Muscle of back (tissue), 11 donors: ENCODE data around the gene CAPN5. TPM values are rescaled to one million over a fixed set of nuclear protein-coding genes. Genes with fewer than 3 reads are reported as not detected.

Experiments
- DNase-seq, 3 donors: peaks; one replicate each; pipeline versions ENCODE4 v3.0.0 to v3.0.0-alpha.2; 2013
- polyA plus RNA-seq, 10 donors: library from polyadenylated mRNA; unstranded; fragments of 120-200 nt; gene quantifications; one replicate each; pipeline ENCODE4 v1.2.1, GENCODE V29; 2013; ENCODE audit not compliant: insufficient read length in 10 of 10

Gene CAPN5
- polyA plus RNA-seq, 10 donors, result 8.3 to 14.8 (median 10.4) TPM

- no peak for DNase-seq
Observed at GRCh38 chr11:77063861-77064260, 2.9 kb upstream of the CAPN5 start.

- no peak for DNase-seq
Observed at GRCh38 chr11:77064648-77065217, 2.0 kb upstream of the CAPN5 start.

- peak in 2 of 3 donors; percentile 13 to 44 for DNase-seq
Observed at GRCh38 chr11:77065878-77066228, 918 bp upstream of the CAPN5 start.

DNA sequence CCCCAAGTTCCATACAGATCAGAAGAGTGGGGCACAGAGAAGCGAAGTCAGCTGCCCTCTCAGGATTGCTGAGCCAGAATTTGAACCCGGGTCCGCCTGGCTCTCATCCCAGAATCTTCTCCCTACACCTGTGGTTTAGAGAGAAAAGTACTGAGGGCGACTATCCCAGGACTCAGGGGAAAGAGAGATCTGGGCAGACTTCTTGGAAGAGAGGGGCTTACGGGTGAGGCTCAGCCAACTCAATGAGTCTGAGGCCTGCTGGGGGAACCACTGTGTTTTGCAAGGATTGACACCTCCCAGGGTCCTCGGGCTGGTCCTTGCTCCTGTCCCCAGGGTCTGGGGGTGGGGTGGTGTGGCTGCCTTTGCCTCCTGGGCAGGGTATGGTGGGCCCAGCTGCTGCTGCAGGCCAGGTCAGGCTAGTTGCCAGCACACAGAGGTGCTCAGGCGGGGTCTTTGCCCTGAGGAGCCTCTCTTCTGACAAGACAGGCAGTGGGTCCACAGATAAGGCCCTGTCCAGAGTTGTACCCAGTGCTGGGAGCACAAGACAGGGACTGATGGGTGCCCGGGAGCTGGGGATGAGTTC lies 1.2 kb downstream of the CAPN5 start:
- DNase-seq, result no peak

DNA sequence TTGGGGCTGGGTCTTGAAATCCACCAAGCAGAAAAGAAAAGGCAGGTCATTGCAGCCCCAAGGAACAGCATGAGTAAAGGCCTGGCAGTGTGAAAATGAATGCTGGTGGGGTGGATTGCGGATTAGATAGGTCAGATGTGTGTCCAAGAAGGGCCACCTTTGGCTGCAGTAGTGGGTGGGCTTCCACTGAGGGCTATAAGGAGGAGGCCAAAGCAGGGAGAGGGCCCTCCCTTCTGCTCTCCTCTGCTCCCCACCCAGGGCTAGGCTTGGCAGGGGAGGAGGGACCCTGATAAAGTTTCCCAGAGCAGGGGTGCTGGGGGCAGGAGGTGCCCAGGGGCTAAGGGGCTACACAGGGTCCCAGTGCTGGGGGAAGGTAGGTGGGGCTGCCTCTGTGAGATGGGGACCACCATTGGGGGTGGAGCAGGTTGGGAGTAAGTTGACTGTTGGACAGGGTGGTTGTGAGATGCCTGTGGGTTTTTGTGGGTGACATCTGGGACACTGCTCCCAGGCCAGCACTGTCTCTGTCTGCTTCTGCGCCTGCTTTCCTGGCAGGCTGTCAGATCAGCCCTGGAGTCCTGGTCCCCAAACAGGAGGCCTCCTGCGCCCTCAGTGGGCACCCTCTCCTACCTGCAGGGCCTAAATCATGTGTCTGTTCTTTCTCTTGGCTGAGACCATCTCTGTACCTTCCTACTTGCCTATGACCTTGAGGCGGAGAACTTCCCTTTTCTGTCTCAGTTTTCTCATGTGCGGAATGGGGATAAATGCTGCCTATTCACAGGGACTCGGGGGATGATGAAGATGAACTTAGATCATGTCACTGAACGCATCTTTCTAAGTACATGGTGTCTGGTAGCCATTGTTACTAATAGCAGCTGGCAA lies 1.9 kb downstream of the CAPN5 start:
- no peak for DNase-seq

DNA sequence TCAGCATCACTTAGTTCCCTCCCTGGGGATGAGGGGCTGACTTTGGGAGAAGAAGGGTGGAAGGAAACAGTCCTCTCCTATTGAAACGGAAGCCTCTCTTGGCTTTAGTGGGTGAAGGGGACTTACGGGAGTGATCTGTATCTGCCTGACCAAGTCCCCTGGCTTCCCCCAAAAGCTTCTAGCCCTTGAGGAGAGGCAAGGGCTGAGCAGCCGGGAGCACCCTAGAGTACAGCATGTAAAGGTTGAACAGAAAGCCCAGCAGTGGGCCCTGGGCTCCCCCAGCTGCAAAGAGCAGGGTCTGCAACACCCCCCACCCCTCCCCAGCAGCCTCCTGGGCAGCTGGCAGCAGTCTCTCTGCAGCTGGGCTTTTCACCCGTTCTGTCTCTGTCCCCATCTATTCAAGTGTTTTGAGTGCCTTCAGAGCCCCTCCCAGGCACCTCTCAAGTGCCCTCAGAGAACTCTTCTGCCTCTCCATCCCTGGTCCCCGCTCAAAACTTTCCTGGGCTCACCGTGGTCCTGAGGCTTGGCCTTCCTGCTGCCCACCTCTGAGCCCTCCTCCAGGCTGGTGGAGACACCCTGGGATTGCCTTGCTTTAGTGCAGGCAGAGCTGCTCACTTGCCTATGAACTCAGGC lies 2.7 kb downstream of the CAPN5 start:
- no peak for DNase-seq

DNA sequence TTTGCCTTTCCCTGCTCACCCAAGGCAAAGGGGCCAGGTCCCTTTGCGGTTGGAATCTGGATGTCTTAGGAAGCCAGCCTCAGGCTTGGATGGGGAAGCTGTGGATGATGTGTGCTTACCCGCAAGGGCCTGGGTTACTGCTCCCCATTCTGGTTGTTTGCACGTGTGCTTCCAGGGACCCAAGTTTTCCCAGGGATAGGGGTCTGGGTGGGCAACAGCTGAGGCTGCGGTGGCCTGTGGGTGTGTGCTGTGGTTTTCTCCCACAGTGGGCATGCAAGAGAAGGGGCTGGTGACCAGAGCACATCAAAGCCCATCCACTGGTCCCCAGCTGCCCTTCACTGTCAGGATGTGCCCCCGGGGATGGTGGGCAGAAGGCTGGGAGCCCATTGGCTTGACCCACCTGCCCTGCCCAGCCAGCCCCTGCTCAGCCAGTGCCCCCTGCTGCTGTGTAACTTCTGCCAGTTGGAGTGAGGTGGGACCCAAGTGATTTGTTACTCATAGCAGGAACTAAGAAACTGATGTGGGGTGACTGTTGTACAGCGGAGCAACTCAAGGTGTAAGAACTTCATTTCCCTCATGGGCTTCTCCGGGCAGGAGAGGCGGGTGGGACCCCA lies 3.3 kb downstream of the CAPN5 start:
- DNase-seq, result no peak

DNA sequence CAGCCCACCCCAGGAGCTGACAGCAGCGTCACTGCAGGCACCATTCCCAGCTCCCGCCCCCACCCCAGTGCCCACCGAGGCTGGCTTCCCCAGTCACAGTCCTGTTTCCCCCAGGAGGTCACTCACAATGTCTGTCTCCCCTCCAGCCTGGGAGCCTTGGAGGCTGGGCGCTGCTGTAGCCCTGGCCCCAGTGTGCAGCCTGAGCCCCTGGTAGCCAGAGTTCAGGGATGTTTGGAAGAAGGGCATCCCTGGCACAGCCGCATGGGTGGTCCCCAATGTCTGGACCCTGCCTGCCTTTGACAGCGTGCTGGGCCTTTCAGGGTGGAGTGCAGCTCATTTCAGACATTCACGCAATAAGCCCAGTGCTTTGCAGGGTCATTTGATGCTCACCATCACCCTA lies 4.3 kb downstream of the CAPN5 start:
- no peak for DNase-seq

- no peak for DNase-seq
Observed at GRCh38 chr11:77071671-77072605, 5.2 kb downstream of the CAPN5 start.

- no peak for DNase-seq
Observed at GRCh38 chr11:77072851-77073327, 6.1 kb downstream of the CAPN5 start.

- peak; percentile 92 to 96 (median 92) for DNase-seq
Observed at GRCh38 chr11:77073328-77074001, 6.7 kb downstream of the CAPN5 start.

DNA sequence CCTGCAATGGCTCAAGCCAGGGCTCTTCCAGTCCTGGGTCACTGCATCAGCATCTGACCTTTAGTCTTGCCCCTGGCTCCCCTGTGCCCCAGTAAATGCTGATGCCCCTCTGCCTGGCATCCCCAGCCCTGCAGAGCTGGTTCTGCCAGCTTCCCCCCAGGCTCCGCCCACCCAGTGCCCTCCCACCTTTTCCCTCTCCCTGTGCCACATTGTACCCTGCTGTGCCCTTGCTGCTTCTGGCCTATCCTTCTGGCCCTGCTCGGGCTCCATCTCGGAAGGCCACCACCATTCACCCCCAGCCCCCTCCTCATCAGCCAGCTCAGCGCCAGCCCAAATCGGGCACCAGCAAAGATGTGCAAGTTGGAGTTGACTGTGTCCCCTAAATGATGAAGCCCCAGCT lies 7.4 kb downstream of the CAPN5 start:
- no peak for DNase-seq

- DNase-seq, result no peak
Observed at GRCh38 chr11:77074626-77075221, 8.0 kb downstream of the CAPN5 start.

DNA sequence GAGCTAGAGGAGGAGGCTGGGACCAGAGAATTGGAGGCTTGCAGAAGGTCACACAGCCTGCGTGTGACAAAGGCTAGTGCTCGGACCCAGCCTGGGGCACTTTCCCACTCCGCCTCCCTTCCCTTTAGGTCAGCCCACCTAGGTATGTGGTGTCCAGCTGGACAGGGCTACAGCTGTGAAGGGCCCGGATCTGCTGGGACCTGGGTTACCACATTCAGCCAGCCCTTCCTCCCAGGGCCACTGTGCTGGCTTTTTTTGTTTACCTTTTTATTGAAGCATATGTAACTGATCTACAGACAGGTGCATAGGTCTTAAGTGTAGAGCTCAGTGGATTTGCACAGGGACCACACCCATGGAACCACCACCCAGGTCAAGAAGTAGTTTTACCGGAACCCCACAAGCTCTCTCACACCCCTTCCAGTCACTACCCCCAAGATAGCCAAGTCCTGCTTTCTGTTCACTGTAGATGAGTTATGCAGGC lies 8.7 kb downstream of the CAPN5 start:
- no peak for DNase-seq

DNA sequence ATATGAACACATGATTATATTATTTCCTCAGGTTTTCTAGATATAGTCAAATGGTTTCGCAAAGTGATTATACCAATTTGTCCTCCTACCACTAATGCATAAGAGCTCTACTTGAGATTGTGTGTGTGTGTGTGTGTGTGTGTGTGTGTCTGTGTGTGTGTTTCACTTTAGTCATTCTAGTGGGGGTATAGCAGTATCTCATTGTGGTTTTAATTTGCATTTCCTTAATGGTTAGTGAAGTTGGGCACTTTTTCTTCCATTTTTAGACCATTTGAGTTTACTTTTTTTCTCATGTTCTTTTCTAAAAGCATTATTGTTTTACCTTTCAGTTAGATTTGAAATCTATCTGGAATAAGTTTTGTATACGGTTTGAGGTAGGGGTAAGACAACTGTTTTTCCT lies 12.9 kb downstream of the CAPN5 start:
- no peak for DNase-seq

- no peak for DNase-seq
Observed at GRCh38 chr11:77080643-77081210, 14.0 kb downstream of the CAPN5 start.

GRCh38 chr11:77081381-77081851 lies 14.6 kb downstream of the CAPN5 start:
- no peak for DNase-seq

DNA sequence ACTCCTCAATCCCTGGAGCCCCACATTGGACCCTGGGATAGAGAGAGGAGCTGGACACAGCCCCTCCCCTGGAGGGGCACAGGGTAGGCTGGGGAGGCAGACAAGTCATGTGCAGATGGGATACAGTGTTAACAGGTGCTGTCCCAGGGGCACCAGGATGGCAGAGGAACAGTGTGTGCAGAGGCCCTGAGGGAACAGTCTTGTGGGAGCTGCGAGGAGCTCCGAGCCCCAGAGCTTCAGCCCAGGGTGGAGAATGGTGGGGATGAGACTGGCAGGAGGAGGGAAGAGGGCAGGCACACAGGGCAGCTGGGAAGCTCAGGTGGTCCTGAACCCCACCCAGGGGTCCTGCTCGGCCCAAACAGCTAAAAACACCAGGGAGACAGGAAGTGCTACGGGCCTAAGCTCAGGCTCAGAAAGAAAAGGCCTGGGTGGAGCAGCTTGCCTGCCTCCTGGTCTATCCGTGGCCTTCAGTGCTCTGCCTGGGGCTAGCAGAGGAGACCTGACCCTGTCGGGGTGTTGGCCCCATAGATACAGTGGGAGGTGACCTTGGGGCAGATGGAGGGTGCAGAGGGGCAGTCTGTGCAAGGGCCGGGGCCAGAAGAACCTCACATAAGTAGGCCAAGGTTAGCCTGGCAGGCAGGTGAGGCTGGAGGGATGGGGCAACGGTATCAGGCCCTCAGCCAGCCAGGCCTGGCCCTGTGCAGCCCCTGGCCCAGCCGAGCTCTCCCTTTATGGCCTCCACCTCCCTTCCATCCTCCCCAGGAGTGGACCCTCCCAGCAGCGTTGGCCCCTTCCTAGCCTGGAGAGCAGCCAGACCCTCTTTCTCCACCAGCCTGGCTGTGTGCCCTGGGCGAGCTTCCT lies 15.4 kb downstream of the CAPN5 start:
- no peak for DNase-seq
